Measurements from ENCODE around the gene ISLR. TPM values are rescaled to one million over a fixed set of nuclear protein-coding genes. Genes with fewer than 3 reads are reported as not detected.

Gene ISLR
- total and polyA plus RNA-seq, 2 experiments from 2014 or later: 0.55 TPM; not detected in 1

GRCh38 chr15:74158855-74159650 lies 14.5 kb upstream of the ISLR start:
- H3K79me2 ChIP-seq (replicated peaks; ENCODE audit: insufficient read depth): no peaks in the 10 kb centered on the region
- H2AFZ ChIP-seq: no peak overlapping the region
- H3K36me3 Mint-ChIP-seq (ENCODE audit: low read depth): no peaks in the 10 kb centered on the region
- H3K9me3 Mint-ChIP-seq: peaks cover 2% of the 10 kb centered on the region; the same call in 2 of the 3 replicates
- no peaks in the 10 kb centered on the region for H4K20me1 ChIP-seq (replicated peaks; ENCODE audit: insufficient read depth)
- DNase-seq (ENCODE audit: low spot score) (no peak), ATAC-seq (no peak)
- H3K27me3 Mint-ChIP-seq (ENCODE audit: insufficient read depth, low read depth, poor library complexity): peaks cover 8% of the 10 kb centered on the region
- no peaks in the 10 kb centered on the region for H3K36me3 ChIP-seq (ENCODE audit: insufficient read depth)
- H3K27me3 ChIP-seq (ENCODE audit: insufficient read depth): no peaks in the 10 kb centered on the region
- H3K4me3 Mint-ChIP-seq: no peak overlapping the region
- H3K4me1 ChIP-seq (ENCODE audit: insufficient read depth): no peaks in the 10 kb centered on the region
- H3K4me3 ChIP-seq: no peak overlapping the region
- H3K9me2 ChIP-seq (ENCODE audit: insufficient read depth): no peaks in the 10 kb centered on the region
- TF ChIP-seq ZNF462 (CRISPR knock-in tag; IDR thresholded peaks at IDR 0.05) (no peak), ZNF114 (CRISPR knock-in tag; IDR thresholded peaks at IDR 0.05) (no peak), ETS1 (IDR thresholded peaks at IDR 0.05) (no peak), CREB1 (CRISPR knock-in tag; IDR thresholded peaks at IDR 0.05; ENCODE audit: low read depth) (no peak), POLR2AphosphoS5 (IDR thresholded peaks at IDR 0.05; ENCODE audit: low read depth) (no peak), ZNF331 (CRISPR knock-in tag; IDR thresholded peaks at IDR 0.05; ENCODE audit: low read depth) (no peak), EZH2 (IDR thresholded peaks at IDR 0.05; ENCODE audit: low read depth, unreplicated experiment) (no peak), STAT1 (IDR thresholded peaks at IDR 0.05; ENCODE audit: unreplicated experiment) (no peak)
- H3K4me2 ChIP-seq: no peak overlapping the region
- H3K27ac Mint-ChIP-seq: no peak overlapping the region
- H3K4me1 Mint-ChIP-seq: peaks cover 8% of the 10 kb centered on the region
- H3F3A ChIP-seq (replicated peaks; ENCODE audit: low read depth): no peaks in the 10 kb centered on the region; the same call in 1 of the 2 replicates
- no peak overlapping the region for H3K27ac ChIP-seq (ENCODE audit: low read depth)

Measured in GM23338 (cell line).